Type B pancreatic cell (in vitro differentiated cells): ENCODE measurements around the gene ZNFX1. TPM values are rescaled to one million over a fixed set of nuclear protein-coding genes. Genes with fewer than 3 reads are reported as not detected.

Experiments used
- DNase-seq: peaks from one replicate; pipeline ENCODE4 v3.0.0; 2021; ENCODE audit warnings: mixed read lengths; ENCODE audit not compliant: unreplicated experiment; ENCODE audit errors: extremely low spot score
- H3K27ac Mint-ChIP-seq: 2 replicates; pipeline ENCODE4 v1.8.0; 2021; ENCODE audit warnings: mild to moderate bottlenecking, mixed read lengths
- H3K27me3 Mint-ChIP-seq: 2 replicates; pipeline ENCODE4 v1.8.0; 2021; ENCODE audit warnings: mixed read lengths
- H3K36me3 Mint-ChIP-seq: 2 replicates; pipeline ENCODE4 v1.8.0; 2021; ENCODE audit warnings: mixed read lengths
- H3K4me1 Mint-ChIP-seq: one replicate; pipeline ENCODE4 v1.8.0; 2021; ENCODE audit warnings: mixed read lengths; ENCODE audit not compliant: unreplicated experiment
- H3K4me3 Mint-ChIP-seq: 2 replicates; pipeline ENCODE4 v1.8.0; 2021; ENCODE audit warnings: mild to moderate bottlenecking, mixed read lengths
- H3K9me3 Mint-ChIP-seq: 2 replicates; pipeline ENCODE4 v1.8.0; 2021; ENCODE audit warnings: mixed read lengths
- CTCF ChIP-seq: fragments of 200-600 bp; sonication (generic); conservative IDR thresholded peaks from 2 replicates; pipeline ENCODE4 v1.5.0; 2021; ENCODE audit warnings: antibody characterized with exemption, mild to moderate bottlenecking
- total RNA-seq: library from RNA; stranded (reverse); gene quantifications from 2 replicates; pipeline ENCODE4 v1.2.1, GENCODE V29; 2021; ENCODE audit warnings: low replicate concordance

Gene ZNFX1
- total RNA-seq, 1 donor from 2014 or later: 14.1 TPM

- Mint-ChIP-seq H3K4me1 (peaks cover 56% of the 10 kb centered on the region), H3K4me3 (peak overlapping the region; percentile 81), H3K36me3 (peaks cover 96% of the 10 kb centered on the region), H3K27me3 (peaks cover 16% of the 10 kb centered on the region), H3K27ac (peak overlapping the region; percentile 95), H3K9me3 (peaks cover 57% of the 10 kb centered on the region)
- DNase-seq: no peak
- no peak for TF ChIP-seq CTCF
These were observed 8.1 kb upstream of the ZNFX1 start for GRCh38 chr20:49285813-49286494.

GRCh38 chr20:49285233-49285668 lies 7.4 kb upstream of the ZNFX1 start:
- no peak for TF ChIP-seq CTCF
- Mint-ChIP-seq H3K27ac (peak overlapping the region; percentile 95), H3K36me3 (peaks cover 97% of the 10 kb centered on the region), H3K27me3 (peaks cover 20% of the 10 kb centered on the region), H3K4me3 (peak overlapping the region; percentile 81), H3K4me1 (peaks cover 63% of the 10 kb centered on the region), H3K9me3 (peaks cover 62% of the 10 kb centered on the region)
- DNase-seq: no peak

- H3K4me1 Mint-ChIP-seq: peaks cover 65% of the 10 kb centered on the region
- H3K27ac Mint-ChIP-seq: peak overlapping the region; percentile 95
- peak overlapping the region; percentile 73 for H3K4me3 Mint-ChIP-seq
- DNase-seq: no peak
- H3K36me3 Mint-ChIP-seq: peaks cover 97% of the 10 kb centered on the region
- TF ChIP-seq CTCF: no peak
- H3K27me3 Mint-ChIP-seq: peaks cover 22% of the 10 kb centered on the region
- peaks cover 64% of the 10 kb centered on the region for H3K9me3 Mint-ChIP-seq
These were observed 7.0 kb upstream of the ZNFX1 start for GRCh38 chr20:49284818-49285217.

DNA sequence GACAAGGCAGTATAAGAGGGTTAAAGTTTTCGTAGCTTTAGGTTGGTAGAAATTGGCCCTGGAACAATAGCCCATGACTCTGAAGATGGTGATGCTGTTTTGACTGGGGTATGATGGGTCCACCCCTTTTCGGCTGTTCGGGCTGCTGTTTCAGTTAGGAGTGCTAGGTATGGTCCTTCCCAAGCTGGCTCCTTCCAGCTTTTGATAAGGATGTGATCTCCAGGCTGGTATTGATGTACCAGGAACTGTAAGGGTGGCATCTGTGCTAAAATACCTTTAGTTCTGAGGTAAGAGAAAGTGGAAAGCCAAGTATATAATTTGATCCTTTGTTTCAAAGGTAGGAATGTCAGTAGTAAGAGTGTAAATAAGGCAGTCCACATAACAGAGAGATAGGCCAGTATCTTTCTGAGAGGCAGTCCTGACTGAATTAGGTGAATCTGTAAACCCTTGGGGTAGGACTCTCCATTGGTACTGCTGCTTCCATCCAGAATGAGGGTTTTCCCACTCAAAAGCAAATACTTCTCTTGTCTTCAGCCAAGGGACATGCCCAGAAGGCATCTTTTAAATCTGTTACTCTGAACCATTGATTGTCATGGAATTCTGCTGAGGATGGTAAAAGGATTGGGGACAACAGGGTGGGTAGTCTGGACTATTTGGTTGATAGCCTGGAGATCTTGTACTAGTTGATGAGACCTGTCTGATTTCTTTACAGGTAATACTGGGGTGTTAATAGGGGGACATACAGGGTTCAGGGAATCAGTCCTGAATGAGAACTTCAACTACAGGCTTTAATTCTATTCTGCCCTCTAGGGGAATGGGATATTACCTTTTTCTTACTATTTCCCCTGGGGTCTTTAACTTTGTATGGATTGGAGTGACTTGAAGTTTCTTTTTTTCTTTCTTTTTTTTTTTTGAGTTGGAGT lies 6.1 kb upstream of the ZNFX1 start:
- TF ChIP-seq CTCF: no peak
- no peak for DNase-seq
- Mint-ChIP-seq H3K4me3 (peak overlapping the region; percentile 98), H3K27me3 (peaks cover 22% of the 10 kb centered on the region), H3K27ac (peak overlapping the region; percentile 95), H3K36me3 (peaks cover 99% of the 10 kb centered on the region), H3K9me3 (peaks cover 61% of the 10 kb centered on the region), H3K4me1 (peaks cover 61% of the 10 kb centered on the region)

GRCh38 chr20:49283176-49283702 lies 5.4 kb upstream of the ZNFX1 start:
- TF ChIP-seq CTCF: no peak

More at GRCh38 chr20:49283176-49283702, 5.4 kb upstream of the ZNFX1 start:
- peak overlapping the region; percentile 95 for H3K27ac Mint-ChIP-seq
- H3K36me3 Mint-ChIP-seq: peaks cover 99% of the 10 kb centered on the region
- no peak for DNase-seq
- H3K4me3 Mint-ChIP-seq: peak overlapping the region; percentile 98
- H3K27me3 Mint-ChIP-seq: peaks cover 29% of the 10 kb centered on the region
- H3K9me3 Mint-ChIP-seq: peaks cover 59% of the 10 kb centered on the region
- peaks cover 67% of the 10 kb centered on the region for H3K4me1 Mint-ChIP-seq
